NB4 (cell line): ENCODE measurements around the gene NFATC2.

Source experiments
- DNase-seq: peaks from one replicate; pipeline ENCODE4 v3.0.0; 2010; ENCODE audit warnings: low read depth
- H3K4me3 ChIP-seq: one replicate; pipeline ENCODE4 v1.5.1; 2011; ENCODE audit warnings: mild to moderate bottlenecking, low read depth, low read length, moderate library complexity
- CTCF ChIP-seq: IDR thresholded peaks from one replicate; pipeline ENCODE4 v1.5.1; 2012; ENCODE audit warnings: low read depth, low read length
- MAX ChIP-seq: IDR thresholded peaks from 2 replicates; pipeline ENCODE4 v1.6.1; 2011; ENCODE audit warnings: low read depth, low read length
- MYC ChIP-seq: IDR thresholded peaks from 2 replicates; pipeline ENCODE4 v1.6.1; 2011; ENCODE audit warnings: low read depth, low read length
- POLR2A ChIP-seq: IDR thresholded peaks from 2 replicates; pipeline ENCODE4 v1.6.1; 2011; ENCODE audit warnings: mild to moderate bottlenecking; ENCODE audit not compliant: insufficient read length; ENCODE audit errors: extremely low read depth

Gene NFATC2

GRCh38 chr20:51503376-51503775, 39.1 kb downstream of the NFATC2 start:
- TF ChIP-seq MAX: no peak
- no peak for TF ChIP-seq MYC
- no peak for TF ChIP-seq POLR2A
- no peak for TF ChIP-seq CTCF
- no peak for DNase-seq
- H3K4me3 ChIP-seq: no peak overlapping the region

GRCh38 chr20:51500936-51501335, 41.6 kb downstream of the NFATC2 start:
- peak; percentile 23 for DNase-seq
- H3K4me3 ChIP-seq: no peak overlapping the region
- TF ChIP-seq MYC: no peak
- TF ChIP-seq MAX: no peak
- TF ChIP-seq CTCF: no peak
- TF ChIP-seq POLR2A: no peak

GRCh38 chr20:51500311-51500710, 42.2 kb downstream of the NFATC2 start:
- peak; percentile 91 for DNase-seq
- H3K4me3 ChIP-seq: no peak overlapping the region
- TF ChIP-seq CTCF (no peak), POLR2A (no peak), MAX (no peak), MYC (no peak)

- no peak overlapping the region for H3K4me3 ChIP-seq
- no peak for DNase-seq
- TF ChIP-seq POLR2A (no peak), CTCF (no peak), MAX (no peak), MYC (no peak)
Observed at GRCh38 chr20:51498765-51499540, 43.6 kb downstream of the NFATC2 start.

GRCh38 chr20:51497542-51498467, 44.7 kb downstream of the NFATC2 start:
- peak overlapping the region; percentile 15 for H3K4me3 ChIP-seq
- peak; percentile 80 for DNase-seq
- TF ChIP-seq MYC (no peak), POLR2A (no peak), CTCF (no peak), MAX (no peak)
